ENCODE results near the gene IGSF9B.

IGSF9B gene

GRCh38 chr11:133901316-133901715 lies 55.5 kb downstream of the IGSF9B start:
- no peak for DNase-seq (ENCODE audit: low read depth)

DNA sequence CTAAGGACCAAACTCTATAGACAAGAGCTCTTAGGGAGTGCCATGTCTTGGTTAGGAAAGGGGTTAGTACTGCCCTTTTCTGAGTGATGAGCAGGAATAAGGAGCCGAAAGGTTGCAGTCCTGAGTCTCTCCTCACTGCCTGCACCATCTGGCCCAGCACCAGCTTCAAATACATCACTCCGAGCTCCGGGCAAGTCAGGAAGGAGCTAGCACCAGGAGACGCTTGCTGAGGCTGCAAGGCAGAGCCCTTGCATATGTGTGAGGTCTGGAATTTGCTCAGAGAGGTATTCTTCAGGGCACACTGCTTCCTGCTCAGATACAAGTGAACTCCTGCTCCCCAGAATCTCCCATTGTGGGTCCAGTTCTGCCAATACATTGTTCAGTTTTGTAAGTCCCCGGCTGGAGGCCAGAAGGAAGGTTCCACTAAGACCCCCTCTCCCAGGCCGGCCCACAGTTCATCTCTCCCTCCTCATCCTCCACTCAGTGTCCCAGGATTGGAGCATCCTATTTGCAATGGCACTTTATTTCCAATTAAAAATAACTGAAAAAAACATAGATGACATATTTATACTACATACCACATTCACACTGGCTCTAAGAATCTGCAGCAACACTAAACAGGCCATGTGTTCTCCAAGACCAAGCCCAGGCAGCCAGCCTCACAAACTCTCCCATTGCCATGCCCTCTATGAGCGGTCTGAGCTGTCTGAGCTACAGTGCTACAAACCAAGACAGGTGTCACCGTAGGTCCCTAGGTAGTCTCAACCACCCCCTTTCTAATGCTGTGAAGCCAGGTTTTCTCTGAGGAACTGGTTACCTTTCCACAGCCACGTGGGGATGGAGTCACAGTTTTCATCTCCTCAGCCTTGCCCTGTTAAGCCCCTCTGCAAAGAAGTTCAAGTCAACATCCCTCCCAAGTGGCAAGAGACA lies 56.3 kb downstream of the IGSF9B start:
- DNase-seq (ENCODE audit: low read depth) = no peak

GRCh38 chr11:133898770-133899115 lies 58.0 kb downstream of the IGSF9B start:
- DNase-seq (ENCODE audit: low read depth) = no peak

DNA sequence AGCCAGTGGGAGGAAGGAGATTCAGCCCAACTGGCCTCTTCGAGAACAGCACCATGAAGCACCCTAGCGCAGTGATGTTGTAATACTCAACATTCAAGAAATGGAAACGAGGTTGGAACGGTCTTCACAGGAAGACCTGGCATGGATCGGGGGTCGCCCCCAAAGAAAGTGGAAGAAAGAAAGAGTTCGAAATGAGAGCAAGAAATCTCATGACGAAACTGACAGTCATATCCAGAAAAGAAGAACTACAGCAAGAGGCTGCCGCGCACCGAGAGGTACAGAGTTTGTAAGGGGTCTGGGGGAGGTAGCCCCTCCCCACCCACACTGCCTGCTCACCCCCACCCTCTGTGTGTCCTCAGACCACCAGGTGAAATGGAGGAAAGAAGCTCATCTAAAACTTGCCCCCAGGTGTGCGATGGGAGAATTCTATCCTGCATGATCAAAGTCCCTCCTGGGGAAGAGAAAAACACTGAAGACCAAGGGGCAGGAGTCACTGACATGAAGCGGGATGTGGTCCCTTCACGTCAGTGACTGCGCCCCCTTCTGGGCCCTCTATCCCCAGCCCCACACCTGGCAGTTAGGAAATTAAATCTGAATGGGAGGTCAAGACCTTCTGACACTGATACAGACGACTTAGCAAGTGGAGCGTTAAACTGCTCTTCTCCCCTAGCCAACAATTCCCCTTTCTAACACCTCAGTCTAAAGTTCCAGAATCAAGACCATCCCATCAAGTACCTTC lies 58.6 kb downstream of the IGSF9B start:
- no peak for DNase-seq (ENCODE audit: low read depth)

GRCh38 chr11:133897331-133897650 lies 59.5 kb downstream of the IGSF9B start:
- DNase-seq (ENCODE audit: low read depth) = no peak

DNA sequence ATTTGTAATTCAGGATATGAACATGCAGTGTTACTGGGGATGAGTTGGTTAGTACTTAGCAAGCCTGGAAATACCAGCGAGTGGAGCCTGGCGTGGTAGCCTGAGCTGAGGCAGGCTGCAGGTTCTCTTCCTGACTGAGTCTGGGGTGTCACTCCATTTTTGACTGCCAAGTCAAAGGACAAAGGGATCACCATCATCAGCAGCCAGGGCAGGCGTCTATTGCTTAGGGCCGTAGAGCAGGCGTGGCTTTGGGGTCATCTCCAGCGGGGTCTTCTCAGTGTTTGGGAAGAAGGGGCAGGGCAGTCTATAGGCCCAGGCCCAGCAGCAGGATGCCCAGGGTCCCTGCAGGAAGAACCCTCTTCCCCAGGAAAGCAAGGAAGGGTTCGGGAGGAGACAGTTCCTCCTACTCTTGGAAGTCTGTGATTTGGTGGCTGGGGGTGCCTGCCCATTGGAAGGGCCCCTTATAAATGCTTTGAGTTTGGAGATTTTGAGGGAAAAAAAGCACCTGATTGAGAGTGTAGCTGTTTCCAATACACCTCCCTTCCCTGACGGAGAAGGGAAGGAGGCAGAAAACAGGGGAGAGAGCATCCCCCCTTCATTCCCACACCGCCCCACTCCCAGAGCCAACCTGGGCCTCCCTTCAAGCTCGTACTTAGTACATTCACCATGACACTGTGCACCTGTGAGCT lies 60.0 kb downstream of the IGSF9B start:
- no peak for DNase-seq (ENCODE audit: low read depth)

GRCh38 chr11:133896028-133896427 lies 60.7 kb downstream of the IGSF9B start:
- DNase-seq (ENCODE audit: low read depth) = no peak

- DNase-seq (ENCODE audit: low read depth) = no peak
Measured at GRCh38 chr11:133895551-133895950, 61.2 kb downstream of the IGSF9B start.

GRCh38 chr11:133895061-133895479 lies 61.7 kb downstream of the IGSF9B start:
- no peak for DNase-seq (ENCODE audit: low read depth)

DNA sequence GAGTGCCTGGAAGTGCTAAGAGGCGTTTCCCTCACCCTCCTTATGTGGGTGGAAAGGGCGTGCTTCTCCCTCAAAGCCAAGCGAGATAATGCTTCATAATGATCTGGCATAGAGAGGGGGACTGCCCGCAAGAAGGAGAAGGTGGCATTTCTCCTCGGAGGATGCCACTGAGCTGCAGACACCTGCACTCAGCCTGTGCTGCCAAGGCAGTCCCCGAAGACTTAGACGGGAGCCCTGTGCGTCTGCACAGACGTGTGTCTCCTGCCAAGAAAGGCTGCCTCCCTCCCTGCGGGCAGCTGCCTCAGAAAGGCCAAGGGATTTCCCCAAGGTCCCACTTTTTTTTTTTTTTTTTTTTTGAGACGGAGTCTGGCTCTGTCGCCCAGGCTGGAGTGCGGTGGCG lies 63.4 kb downstream of the IGSF9B start:
- no peak for DNase-seq (ENCODE audit: low read depth)

GRCh38 chr11:133892584-133893380 lies 64.0 kb downstream of the IGSF9B start:
- no peak for DNase-seq (ENCODE audit: low read depth)

- no peak for DNase-seq (ENCODE audit: low read depth)
Measured at GRCh38 chr11:133892126-133892525, 64.6 kb downstream of the IGSF9B start.

- DNase-seq (ENCODE audit: low read depth) = no peak
Measured at GRCh38 chr11:133889893-133890292, 66.9 kb downstream of the IGSF9B start.

DNA sequence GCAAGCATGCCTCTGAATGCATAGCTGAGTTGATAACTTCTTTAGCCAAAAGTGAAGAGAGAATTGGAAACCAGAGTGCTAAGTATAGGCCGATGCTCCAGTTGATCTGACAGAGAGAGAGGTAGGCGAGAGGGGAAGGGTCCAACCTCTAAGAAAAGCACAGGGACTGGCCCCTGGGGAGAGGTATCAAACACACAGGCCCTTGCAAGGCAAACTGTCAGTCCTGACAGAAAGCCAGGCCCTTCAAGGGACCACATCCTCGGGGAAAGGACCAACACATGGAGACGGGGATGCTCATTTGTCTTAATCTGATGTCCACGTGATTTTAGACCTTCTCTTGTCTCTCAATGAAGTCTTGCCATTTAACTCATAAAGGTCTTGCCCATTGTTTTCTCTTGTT lies 67.6 kb downstream of the IGSF9B start:
- no peak for DNase-seq (ENCODE audit: low read depth)

DNA sequence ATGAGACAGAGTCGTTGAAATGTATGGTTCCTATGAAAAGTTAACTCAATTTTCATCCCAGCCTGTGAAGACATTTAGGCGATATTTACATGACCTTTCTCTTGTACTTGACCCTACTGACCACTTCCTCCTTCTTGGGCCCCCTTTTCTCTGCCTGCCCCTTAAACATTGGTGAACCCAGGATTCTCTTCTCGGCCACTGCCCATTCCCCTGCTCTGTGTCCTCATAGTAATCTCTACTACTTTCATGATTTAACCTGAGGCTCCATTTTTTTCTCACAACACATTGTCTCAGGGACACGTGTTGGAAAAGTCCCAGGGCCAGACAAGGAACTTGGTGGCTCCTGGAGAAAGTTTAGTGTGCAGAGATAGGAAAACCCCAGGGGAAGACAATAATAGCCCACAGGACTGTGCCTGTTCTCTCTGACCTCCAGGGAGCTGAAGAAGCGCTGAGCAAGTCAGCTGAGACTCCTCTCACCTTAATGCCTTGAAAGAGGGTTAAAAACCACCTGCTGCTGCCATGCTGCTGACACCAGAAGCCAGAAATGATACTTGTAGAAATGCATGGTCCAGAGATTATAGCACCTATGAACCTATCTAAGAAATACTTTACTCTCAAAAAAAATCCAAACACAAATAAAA lies 69.0 kb downstream of the IGSF9B start:
- DNase-seq (ENCODE audit: low read depth) = no peak

DNA sequence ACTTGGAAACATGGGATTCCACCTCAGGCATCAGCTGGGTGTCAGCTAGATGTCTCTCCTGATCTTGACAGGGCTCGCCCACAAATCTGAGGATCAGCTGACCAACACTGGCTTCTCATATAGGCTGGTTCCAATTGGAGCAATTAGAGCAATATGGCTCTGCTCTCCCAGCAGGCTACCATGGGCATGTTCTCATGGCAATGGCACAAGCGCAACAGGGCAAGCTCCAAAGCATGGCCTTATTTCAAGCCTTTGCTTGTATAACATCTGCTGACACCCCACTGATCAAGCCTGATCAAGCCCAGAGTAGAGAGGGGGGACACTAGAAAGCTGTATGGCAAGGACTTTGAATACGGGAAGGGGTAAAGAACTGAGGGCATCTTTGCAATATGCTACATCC lies 70.7 kb downstream of the IGSF9B start:
- no peak for DNase-seq (ENCODE audit: low read depth)

GRCh38 chr11:133872160-133872559 lies 84.6 kb downstream of the IGSF9B start:
- DNase-seq (ENCODE audit: low read depth) = no peak

DNA sequence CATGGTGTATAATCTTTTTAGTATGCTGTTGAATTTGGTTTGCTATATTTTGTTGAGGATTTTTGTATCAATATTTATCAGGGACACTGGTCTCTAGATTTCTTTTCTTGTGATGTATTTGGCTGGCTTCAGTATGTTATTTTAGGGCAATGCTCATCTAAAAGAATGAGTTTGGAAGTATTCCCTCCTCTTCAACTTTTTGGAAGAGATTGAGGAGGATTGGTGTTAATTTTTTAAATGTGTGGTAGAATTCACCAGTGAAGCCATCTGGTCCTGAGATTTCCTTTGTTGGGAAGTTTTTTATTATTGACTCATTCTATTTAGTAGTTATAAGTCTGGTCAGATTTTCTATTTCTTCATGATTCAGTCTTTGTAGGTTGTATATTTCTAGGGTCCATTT lies 89.3 kb downstream of the IGSF9B start:
- no peak for DNase-seq (ENCODE audit: low read depth)

GRCh38 chr11:133865466-133865865 lies 91.3 kb downstream of the IGSF9B start:
- no peak for DNase-seq (ENCODE audit: low read depth)

- DNase-seq (ENCODE audit: low read depth) = no peak
Measured at GRCh38 chr11:133864756-133865155, 92.0 kb downstream of the IGSF9B start.

- no peak for DNase-seq (ENCODE audit: low read depth)
Measured at GRCh38 chr11:133860151-133860550, 96.6 kb downstream of the IGSF9B start.
